B cell (primary cell): ENCODE measurements around the gene ELMO1. TPM values are rescaled to one million over a fixed set of nuclear protein-coding genes. Genes with fewer than 3 reads are reported as not detected.

Source experiments
- ATAC-seq: fragments of 200-7000 bp; cut with Tn5 transposase; one replicate; pipeline ENCODE4 v1.10.0; 2021; ENCODE audit warnings: low read depth, mild to moderate bottlenecking, moderate number of reproducible peaks, moderate library complexity
- CTCF ChIA-PET: fragments of 350-600 bp; sonication (Branson Sonifier 250); formaldehyde crosslinking; loops from one replicate; lab custom pipeline; 2021; ENCODE audit warnings: antibody characterized with exemption, inconsistent platforms; lab: Charles Lee
- POLR2A ChIA-PET: fragments of 350-600 bp; sonication (Branson Sonifier 250); formaldehyde crosslinking; loops from one replicate; lab custom pipeline; 2021; ENCODE audit warnings: antibody characterized with exemption; lab: Charles Lee
- DNase-seq: peaks from one replicate; pipeline ENCODE4 v3.0.0; 2013
- H2AFZ ChIP-seq: 2 replicates; pipeline ENCODE4 v1.6.1; 2012; ENCODE audit warnings: mild to moderate bottlenecking, low read depth, low read length; ENCODE audit not compliant: insufficient read depth, poor library complexity, severe bottlenecking
- H3K27ac ChIP-seq, 2 donors: 1 replicate in 1 of 2; 2 replicates in 1 of 2; pipeline ENCODE4 v1.5.1; 2012 to 2013; ENCODE audit warnings: low read length in 2 of 2, mild to moderate bottlenecking in 2 of 2, moderate library complexity in 1 of 2
- H3K27me3 ChIP-seq, 4 experiments: fragments of 200-600 bp in 1 of 4; sonication (generic) in 1 of 4; replicated peaks in 1 of 4; 1 replicate in 2 of 4; 2 replicates in 2 of 4; pipeline versions ENCODE4 v1.6.1 to v1.7.0; 2013 to 2016; ENCODE audit warnings: low read length in 3 of 4, mild to moderate bottlenecking in 2 of 4, mixed read lengths in 1 of 4, moderate library complexity in 1 of 4; ENCODE audit not compliant: insufficient read depth in 4 of 4, control insufficient read depth in 3 of 4; ENCODE audit errors: control extremely low read depth in 1 of 4
- H3K36me3 ChIP-seq, 2 experiments: replicated peaks in 1 of 2; 1 replicate in 1 of 2; 2 replicates in 1 of 2; pipeline versions ENCODE4 v1.6.1 to v1.7.1; 2013; ENCODE audit warnings: low read length in 1 of 2; ENCODE audit not compliant: insufficient read depth in 2 of 2, control insufficient read depth in 1 of 2; ENCODE audit errors: control extremely low read depth in 1 of 2, extremely low read depth in 1 of 2
- H3K4me1 ChIP-seq, 2 donors: fragments of 200-600 bp in 1 of 2; sonication (generic) in 1 of 2; 1 replicate in 1 of 2; 2 replicates in 1 of 2; pipeline versions ENCODE4 v1.5.1 to v1.6.1; 2013 to 2017; ENCODE audit warnings: low read length in 2 of 2; ENCODE audit not compliant: control insufficient read depth in 2 of 2, insufficient read depth in 2 of 2
- H3K4me2 ChIP-seq: replicated peaks from 2 replicates; pipeline ENCODE3; 2012; ENCODE audit warnings: mild to moderate bottlenecking, low read depth, low read length; ENCODE audit not compliant: poor library complexity, severe bottlenecking
- H3K4me3 ChIP-seq, 5 experiments: fragments of 200-600 bp in 1 of 5; sonication (generic) in 1 of 5; 1 replicate in 3 of 5; 2 replicates in 2 of 5; pipeline versions ENCODE4 v1.5.1 to v1.7.0; 2011 to 2016; ENCODE audit warnings: low read length in 4 of 5, mild to moderate bottlenecking in 4 of 5, low read depth in 2 of 5, control low read depth in 1 of 5, moderate library complexity in 1 of 5; ENCODE audit not compliant: insufficient read depth in 1 of 5; ENCODE audit errors: control extremely low read depth in 1 of 5, extremely low read depth in 1 of 5
- H3K79me2 ChIP-seq: fragments of 200-600 bp; sonication (generic); one replicate; pipeline ENCODE4 v1.6.0; 2016; ENCODE audit warnings: low read length; ENCODE audit not compliant: control insufficient read depth, insufficient read depth
- H3K9ac ChIP-seq: fragments of 200-600 bp; sonication (generic); 2 replicates; pipeline ENCODE4 v1.6.1; 2017; ENCODE audit warnings: mild to moderate bottlenecking, low read length, moderate library complexity
- H3K9me3 ChIP-seq, 3 donors: one replicate each; pipeline versions ENCODE4 v1.6.1 to v1.7.1; 2013; ENCODE audit warnings: low read length in 2 of 3; ENCODE audit not compliant: control insufficient read depth in 2 of 3, insufficient read depth in 1 of 3; ENCODE audit errors: control extremely low read depth in 1 of 3
- H4K20me1 ChIP-seq: 2 replicates; pipeline ENCODE4 v1.6.0; 2012; ENCODE audit warnings: mild to moderate bottlenecking, low read length; ENCODE audit not compliant: insufficient read depth, control insufficient read depth, poor library complexity, severe bottlenecking
- H3K27ac Mint-ChIP-seq: one replicate; pipeline ENCODE4 v1.8.0; 2021; ENCODE audit warnings: mixed read lengths
- H3K27me3 Mint-ChIP-seq: one replicate; pipeline ENCODE4 v1.8.0; 2021; ENCODE audit warnings: mixed read lengths
- H3K4me1 Mint-ChIP-seq: one replicate; pipeline ENCODE4 v1.8.0; 2021; ENCODE audit warnings: mixed read lengths
- H3K4me3 Mint-ChIP-seq: one replicate; pipeline ENCODE4 v1.8.0; 2021; ENCODE audit warnings: mixed read lengths
- H3K9me3 Mint-ChIP-seq: one replicate; pipeline ENCODE4 v1.8.0; 2022; ENCODE audit warnings: mixed read lengths; ENCODE audit not compliant: insufficient read depth
- EZH2 ChIP-seq: IDR thresholded peaks from 2 replicates; pipeline ENCODE4 v1.6.1; 2012; ENCODE audit warnings: borderline replicate concordance, low read depth, mild to moderate bottlenecking, moderate library complexity, low read length; ENCODE audit not compliant: insufficient read depth, poor library complexity, severe bottlenecking
- WGBS: methylation state at CpG from one replicate; pipeline ENCODE4 v1.1.5; 2013; ENCODE audit warnings: missing lambda C conversion rate; ENCODE audit not compliant: insufficient coverage; 5-methylcytosine and 5-hydroxymethylcytosine counted together
- intact Hi-C: fragments of 100-400 bp; cut with micrococcal nuclease; formaldehyde crosslinking; loops from one replicate; pipeline ENCODE4 v1.10.0; 2022
- polyA plus RNA-seq: library from polyadenylated mRNA; depleted of rRNA; stranded (reverse); fragments of >200 nt; gene quantifications from 2 replicates; pipeline ENCODE4 v1.2.3, GENCODE V29; 2012
- total RNA-seq, 2 donors: library from RNA; stranded (reverse); fragments of 120-200 nt in 1 of 2; gene quantifications; 1 replicate in 1 of 2; 2 replicates in 1 of 2; pipeline versions ENCODE4 v1.2.3 to v1.2.4, GENCODE V29; 2013 to 2022
- TF ChIP-seq, protein P1 (sequence below): fragments of 200-600 bp; IDR thresholded peaks from one replicate; pipeline ENCODE4 v1.8.0; 2022; ENCODE audit warnings: antibody characterized with exemption, mild to moderate bottlenecking

Gene ELMO1
- total and polyA plus RNA-seq, 2 donors (not counting 1 experiment from before 2014, with no cell fraction given) = 44.7 to 177 TPM

DNA sequence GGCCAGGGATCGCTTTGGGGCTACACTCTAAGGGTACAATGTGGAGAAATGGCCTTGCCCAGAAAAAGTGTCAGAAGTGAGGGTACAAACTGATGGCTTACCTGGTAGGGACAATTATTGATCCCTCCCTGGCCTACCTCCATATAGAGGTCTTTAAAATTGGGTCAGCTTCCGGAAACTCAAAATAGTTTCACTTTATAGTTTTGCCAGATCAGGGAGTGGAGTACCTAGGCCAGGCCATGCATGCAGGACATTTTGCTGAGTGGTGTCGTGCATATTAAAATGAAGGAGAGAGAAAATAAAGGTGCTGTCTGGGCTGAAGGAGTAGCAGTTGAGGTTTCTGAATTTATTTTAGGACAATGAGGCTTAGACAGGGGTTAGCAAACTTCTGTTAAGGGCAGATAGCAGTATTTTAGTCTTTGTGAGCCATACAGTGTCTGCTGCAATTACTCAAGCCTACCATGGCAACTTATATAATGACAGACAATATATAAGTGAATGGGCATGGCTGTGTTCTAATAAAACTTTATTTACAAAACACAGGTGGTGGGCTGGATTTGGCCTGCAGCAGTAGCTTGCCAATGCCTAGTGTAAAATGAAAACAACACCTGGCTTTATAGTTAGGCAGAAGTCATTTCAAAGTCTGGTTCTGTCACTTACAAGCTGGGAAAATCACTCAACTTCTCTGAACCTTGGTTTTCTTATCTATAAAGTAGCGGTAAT lies 547.5 kb downstream of the ELMO1 start:
- H3K27me3 ChIP-seq = no peaks in the 10 kb centered on the region
- H3K4me1 ChIP-seq = no peaks in the 10 kb centered on the region
- Mint-ChIP-seq H3K4me1 (no peaks in the 10 kb centered on the region), H3K9me3 (no peaks in the 10 kb centered on the region), H3K4me3 (no peak overlapping the region), H3K27me3 (no peaks in the 10 kb centered on the region), H3K27ac (no peak overlapping the region)
- intact Hi-C loops = no loop called here
- no peaks in the 10 kb centered on the region for H3K79me2 ChIP-seq
- no peak overlapping the region for H3K4me2 ChIP-seq
- TF ChIP-seq EZH2 = no peak
- TF ChIP-seq, protein P1, sequence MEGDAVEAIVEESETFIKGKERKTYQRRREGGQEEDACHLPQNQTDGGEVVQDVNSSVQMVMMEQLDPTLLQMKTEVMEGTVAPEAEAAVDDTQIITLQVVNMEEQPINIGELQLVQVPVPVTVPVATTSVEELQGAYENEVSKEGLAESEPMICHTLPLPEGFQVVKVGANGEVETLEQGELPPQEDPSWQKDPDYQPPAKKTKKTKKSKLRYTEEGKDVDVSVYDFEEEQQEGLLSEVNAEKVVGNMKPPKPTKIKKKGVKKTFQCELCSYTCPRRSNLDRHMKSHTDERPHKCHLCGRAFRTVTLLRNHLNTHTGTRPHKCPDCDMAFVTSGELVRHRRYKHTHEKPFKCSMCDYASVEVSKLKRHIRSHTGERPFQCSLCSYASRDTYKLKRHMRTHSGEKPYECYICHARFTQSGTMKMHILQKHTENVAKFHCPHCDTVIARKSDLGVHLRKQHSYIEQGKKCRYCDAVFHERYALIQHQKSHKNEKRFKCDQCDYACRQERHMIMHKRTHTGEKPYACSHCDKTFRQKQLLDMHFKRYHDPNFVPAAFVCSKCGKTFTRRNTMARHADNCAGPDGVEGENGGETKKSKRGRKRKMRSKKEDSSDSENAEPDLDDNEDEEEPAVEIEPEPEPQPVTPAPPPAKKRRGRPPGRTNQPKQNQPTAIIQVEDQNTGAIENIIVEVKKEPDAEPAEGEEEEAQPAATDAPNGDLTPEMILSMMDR = no peak
- ChIA-PET POLR2A (no interaction called here), CTCF (no interaction called here)
- no peak overlapping the region for H2AFZ ChIP-seq
- no peaks in the 10 kb centered on the region for H3K9me3 ChIP-seq
- H3K9ac ChIP-seq = no peak overlapping the region
- H4K20me1 ChIP-seq = no peaks in the 10 kb centered on the region
- peaks cover 0 to 14% of the 10 kb centered on the region in 2 experiments for H3K36me3 ChIP-seq
- no peak overlapping the region for H3K4me3 ChIP-seq
- ATAC-seq (no peak), DNase-seq (no peak)
- no peak overlapping the region for H3K27ac ChIP-seq
- WGBS = 100% methylated on average over 2 of the region's 4 CpGs

DNA sequence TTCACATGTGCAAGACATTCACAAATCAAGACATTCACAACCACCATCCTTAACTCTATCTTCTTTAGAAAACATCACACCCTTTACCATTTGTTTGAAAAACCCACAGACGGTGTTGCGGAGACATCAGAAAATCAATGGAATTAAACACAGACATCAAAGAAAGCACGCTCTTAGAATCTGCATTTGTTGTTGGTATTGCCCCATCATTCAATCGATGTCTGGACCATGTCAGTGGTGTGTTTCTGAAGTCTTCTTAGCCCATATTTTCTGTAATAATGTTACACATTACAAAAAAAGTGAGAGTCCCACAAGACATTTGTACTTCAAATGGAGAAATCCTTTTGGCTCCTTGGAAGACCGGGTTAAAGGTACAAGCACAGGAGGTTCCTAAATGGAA lies 550.5 kb downstream of the ELMO1 start:
- ChIA-PET POLR2A (no interaction called here), CTCF (no interaction called here)
- Histone ChIP-seq H2AFZ (no peak overlapping the region), H3K79me2 (no peaks in the 10 kb centered on the region), H3K4me1 (no peaks in the 10 kb centered on the region), H3K36me3 (peaks cover 0 to 28% of the 10 kb centered on the region in 2 experiments), H3K27me3 (no peaks in the 10 kb centered on the region), H3K4me3 (no peak overlapping the region), H3K9ac (no peak overlapping the region), H3K9me3 (no peaks in the 10 kb centered on the region), H4K20me1 (no peaks in the 10 kb centered on the region), H3K4me2 (no peak overlapping the region), H3K27ac (no peak overlapping the region)
- Mint-ChIP-seq H3K27ac (no peak overlapping the region), H3K4me3 (no peak overlapping the region), H3K4me1 (no peaks in the 10 kb centered on the region), H3K27me3 (no peaks in the 10 kb centered on the region), H3K9me3 (no peaks in the 10 kb centered on the region)
- no peak for TF ChIP-seq EZH2
- TF ChIP-seq, protein P1 = no peak
- intact Hi-C loops = no loop called here
- ATAC-seq (no peak), DNase-seq (no peak)
- 100% methylated on average over 3 of the region's 5 CpGs for WGBS
